HG02623 (cell line): ENCODE results near the gene IQCN.
"Not testable (repeated sequence)": the region's sequence is repeated elsewhere in the genome, so short reads cannot be mapped to it uniquely, and the experiment has no call there.

Experiments
- ATAC-seq: cut with Tn5 transposase; IDR thresholded peaks from one replicate; pipeline ENCODE4 v1.9.1; 2021; ENCODE audit warnings: moderate library complexity; ENCODE audit not compliant: unreplicated experiment

IQCN gene

DNA sequence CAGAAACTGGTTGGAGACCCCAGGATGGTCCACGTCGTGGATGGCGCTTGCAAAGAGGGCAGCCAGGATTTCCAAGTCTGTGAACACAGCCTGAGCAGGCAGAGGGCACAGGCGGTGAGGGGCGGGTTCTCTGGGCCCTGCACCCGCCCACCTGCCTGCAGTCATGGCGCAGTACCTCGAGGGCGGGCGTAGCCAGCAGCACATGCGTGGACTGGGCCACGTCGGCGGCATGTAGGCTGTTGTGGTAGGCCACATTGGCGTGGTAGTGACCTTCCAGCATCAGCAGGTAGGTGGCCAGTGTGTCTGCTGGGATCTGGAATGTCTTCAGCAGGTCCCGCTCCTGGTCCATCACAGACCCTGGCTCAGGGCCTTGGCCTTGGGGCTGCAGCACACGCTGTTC is 56.1 kb downstream of the IQCN start:
- ATAC-seq: no peak

DNA sequence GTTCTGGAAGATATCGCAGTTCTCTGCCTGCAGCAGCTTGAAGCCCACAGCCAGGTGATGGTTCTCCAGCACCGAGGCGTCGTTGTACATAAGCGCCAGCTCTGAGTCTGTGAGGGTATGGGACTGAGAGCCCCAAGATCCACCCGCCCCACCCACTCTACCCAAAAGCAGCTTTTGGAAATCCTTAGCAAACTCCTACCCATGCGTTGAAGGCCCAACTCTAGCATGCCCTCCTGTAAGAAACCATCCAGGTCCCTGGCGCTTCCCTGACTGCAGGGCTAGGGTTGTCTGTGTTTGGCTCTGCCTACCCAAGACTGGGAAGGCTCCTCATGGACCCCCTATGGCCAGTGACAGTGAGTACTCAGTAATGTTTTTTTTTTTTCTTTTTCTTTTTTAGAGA is 57.5 kb downstream of the IQCN start:
- ATAC-seq: no peak

- ATAC-seq: no peak
Measured at GRCh38 chr19:18214779-18215433, 59.3 kb downstream of the IQCN start.

DNA sequence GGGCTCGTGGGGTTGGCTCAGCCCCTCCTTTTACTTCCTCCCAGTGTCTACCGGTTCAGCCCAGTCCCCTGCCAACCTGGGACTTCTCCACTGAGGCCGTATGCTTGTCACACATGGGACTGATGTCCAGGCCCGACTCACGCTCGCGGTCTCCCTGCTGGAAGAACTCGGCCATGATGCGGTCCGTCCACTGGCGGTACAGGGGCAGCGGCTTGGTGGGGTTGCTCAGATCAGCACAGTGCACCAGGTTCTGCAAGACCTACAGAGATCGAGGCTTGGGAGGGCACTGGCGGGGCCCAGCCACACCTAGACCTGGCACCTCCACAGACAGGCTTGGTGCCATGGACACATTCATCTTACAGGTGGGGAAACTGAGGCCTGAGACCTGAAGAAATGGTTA is 62.6 kb downstream of the IQCN start:
- ATAC-seq: no peak

DNA sequence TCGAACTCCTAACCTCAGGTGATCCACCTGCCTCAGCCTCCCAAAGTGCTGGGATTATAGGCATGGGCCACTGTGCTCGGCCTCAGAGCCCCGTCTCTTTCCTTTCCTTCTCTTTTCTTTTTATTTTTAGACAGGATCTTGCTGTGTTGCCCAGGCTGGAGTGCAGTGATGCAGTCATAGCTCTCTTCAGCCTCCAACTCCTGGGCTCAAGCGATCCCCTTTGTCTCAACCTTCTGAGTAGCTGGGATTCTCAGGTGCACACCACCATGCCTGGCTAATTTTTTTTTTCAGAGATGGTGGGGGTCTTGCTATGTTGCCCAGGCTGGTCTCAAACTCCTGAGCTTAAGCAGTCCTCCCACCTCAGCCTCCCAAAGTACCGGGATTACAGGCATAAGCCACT is 64.3 kb downstream of the IQCN start:
- not testable (repeated sequence) for ATAC-seq

DNA sequence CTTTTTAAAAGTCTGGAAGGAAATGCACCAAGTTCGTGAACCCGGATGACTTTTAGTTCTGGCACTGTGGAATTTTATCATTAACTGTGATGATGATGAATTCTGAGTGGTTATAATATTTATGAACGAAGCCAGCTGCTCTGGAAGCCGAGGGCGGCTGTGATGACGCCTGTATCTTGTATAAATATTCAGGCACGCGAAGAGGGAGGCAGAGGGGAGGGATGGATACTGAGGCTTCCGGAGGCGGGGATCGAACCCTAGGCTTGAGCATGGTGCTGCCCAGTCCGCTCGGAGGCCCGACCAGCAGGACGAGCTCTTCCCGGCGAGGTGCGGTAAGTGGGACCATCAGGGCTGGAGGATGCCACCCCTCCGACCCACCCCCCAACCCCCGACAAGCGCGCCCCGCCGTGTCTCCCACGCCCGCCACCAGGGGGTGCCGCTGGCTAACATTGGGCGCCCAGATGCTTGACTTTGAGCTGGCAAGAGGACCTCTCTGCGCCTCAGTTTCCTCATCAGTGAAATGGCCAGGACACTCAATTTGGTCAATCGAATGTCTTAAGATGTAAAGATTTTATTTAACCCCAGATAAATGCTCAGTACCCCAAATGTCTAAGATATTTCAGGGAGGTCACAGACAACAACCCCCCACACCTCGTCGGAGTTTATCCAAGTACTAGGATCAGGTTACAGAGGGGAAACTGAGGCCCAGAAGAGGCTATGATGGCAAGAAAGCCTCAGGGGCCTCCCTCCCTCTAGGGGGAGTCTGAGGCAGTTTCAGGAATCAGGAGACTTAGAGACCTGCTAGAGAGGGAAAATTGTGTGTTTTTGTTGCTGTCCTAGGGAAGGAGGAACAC is 65.9 kb downstream of the IQCN start:
- ATAC-seq: no peak
